ENCODE results near the gene LYZL4. TPM values are rescaled to one million over a fixed set of nuclear protein-coding genes. Genes with fewer than 3 reads are reported as not detected.

Gene LYZL4, protein sequence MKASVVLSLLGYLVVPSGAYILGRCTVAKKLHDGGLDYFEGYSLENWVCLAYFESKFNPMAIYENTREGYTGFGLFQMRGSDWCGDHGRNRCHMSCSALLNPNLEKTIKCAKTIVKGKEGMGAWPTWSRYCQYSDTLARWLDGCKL
- not detected for polyA plus RNA-seq (2013, experiment 1 of 2)
- polyA plus RNA-seq (2013, experiment 2 of 2): not detected

DNA sequence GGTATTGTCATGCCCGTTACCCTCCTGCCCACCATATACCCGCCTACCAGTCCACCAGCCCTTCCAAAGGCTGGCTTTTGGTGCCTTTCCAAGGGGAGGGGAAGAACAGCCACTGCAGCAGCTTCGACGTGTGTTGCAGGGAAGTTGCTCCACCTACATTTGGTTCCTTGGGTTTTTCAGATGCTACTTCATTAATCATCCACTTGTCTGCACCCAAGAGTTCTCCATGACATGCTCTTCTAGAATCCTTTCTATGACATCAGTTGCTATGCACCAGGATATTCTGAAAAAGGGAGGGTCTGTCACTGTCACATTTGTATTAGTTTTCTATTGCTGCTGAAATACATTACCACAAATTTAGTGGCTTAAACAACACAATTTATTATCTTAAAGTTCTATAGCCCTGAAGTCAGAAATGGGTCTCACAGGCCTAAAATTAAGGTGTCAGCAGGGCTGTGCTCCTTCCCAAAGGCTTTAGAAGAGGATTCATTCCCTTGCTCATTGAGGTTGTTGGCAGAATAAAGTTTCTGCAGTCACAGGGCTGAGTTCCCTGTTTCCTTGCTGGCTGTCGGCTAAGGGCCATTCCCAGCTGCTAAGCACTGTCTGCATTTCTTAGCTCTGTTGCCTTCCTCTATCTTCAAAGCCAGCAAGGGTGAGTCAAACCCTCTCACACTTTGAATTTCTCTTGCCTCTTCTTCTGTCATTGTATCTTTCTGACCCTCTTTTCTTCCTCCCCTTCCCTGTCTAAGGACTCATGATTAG is at the start of gene LYZL4:
LYZL4 (minus strand) TSS at position 241 of the 762 bp plus-strand sequence. CDS start 3,359 bp downstream, outside the sequence.
- Histone ChIP-seq H3K79me2 (ENCODE audit: control insufficient read depth, insufficient read depth, low read length) (no peaks in the 10 kb centered on the region), H3K36me3 (ENCODE audit: control insufficient read depth, insufficient read depth, low read length) (no peaks in the 10 kb centered on the region), H2AK5ac (ENCODE audit: low read length) (no peak within 1 kb of the TSS), H3K4me2 (ENCODE audit: low read length) (no peak within 1 kb of the TSS), H3K4ac (ENCODE audit: low read depth, low read length) (no peak within 1 kb of the TSS), H3K4me1 (ENCODE audit: control insufficient read depth, low read depth, low read length) (no peaks in the 10 kb centered on the region), H2BK15ac (replicated peaks; ENCODE audit: low read depth) (no peak within 1 kb of the TSS), H2BK120ac (ENCODE audit: low read depth, low read length) (no peak within 1 kb of the TSS), H3K27me3 (ENCODE audit: insufficient read depth, low read length, poor library complexity) (no peaks in the 10 kb centered on the region), H3K4me3 (ENCODE audit: low read length) (no peak within 1 kb of the TSS), H3K79me1 (ENCODE audit: low read length) (no peaks in the 10 kb centered on the region), H3K56ac (ENCODE audit: low read length) (no peak within 1 kb of the TSS), H4K8ac (ENCODE audit: low read depth, low read length) (no peak within 1 kb of the TSS), H3K9ac (ENCODE audit: low read length) (no peak within 1 kb of the TSS), H3K23ac (ENCODE audit: low read length) (no peak within 1 kb of the TSS), H4K5ac (ENCODE audit: low read length) (no peak within 1 kb of the TSS), H3K18ac (ENCODE audit: low read length) (no peak within 1 kb of the TSS), H2BK5ac (ENCODE audit: low read length) (no peak within 1 kb of the TSS), H3K27ac (ENCODE audit: low read depth, low read length) (no peak within 1 kb of the TSS)
- no CpG with 5 or more reads among the region's 5 CpGs for WGBS (ENCODE audit: extremely low coverage, insufficient coverage, low lambda C conversion rate)
- DNase-seq: no peak

DNA sequence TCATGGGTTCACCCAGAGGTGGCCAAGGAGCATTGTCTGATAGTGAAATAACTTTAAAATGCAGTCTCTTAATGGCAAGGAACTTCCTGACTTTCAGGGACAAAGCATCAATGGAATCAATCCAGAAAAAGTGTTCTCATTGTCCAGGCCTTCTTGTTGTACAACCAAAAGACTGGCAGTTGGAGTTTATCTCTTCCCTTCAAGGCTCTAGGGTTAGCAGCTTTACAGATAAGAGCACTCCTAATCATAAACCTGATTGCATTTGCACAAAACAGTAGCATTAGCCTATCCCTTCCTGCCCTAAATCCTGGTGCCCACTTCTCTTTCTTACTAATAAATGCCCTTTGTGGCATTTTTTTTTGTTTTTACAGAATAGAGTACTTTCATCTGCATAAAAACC is 48.7 kb upstream of the LYZL4 start:
- H3K23ac ChIP-seq (ENCODE audit: low read length): no peak overlapping the region
- H4K5ac ChIP-seq (ENCODE audit: low read length): no peak overlapping the region
- no peak overlapping the region for H2AK5ac ChIP-seq (ENCODE audit: low read length)
- no peak overlapping the region for H3K4ac ChIP-seq (ENCODE audit: low read depth, low read length)
- H2BK15ac ChIP-seq (replicated peaks; ENCODE audit: low read depth): no peak overlapping the region
- H3K27ac ChIP-seq (ENCODE audit: low read depth, low read length): no peak overlapping the region
- H3K4me2 ChIP-seq (ENCODE audit: low read length): no peak overlapping the region
- no peak overlapping the region for H3K56ac ChIP-seq (ENCODE audit: low read length)
- no peak overlapping the region for H3K4me3 ChIP-seq (ENCODE audit: low read length)
- no peaks in the 10 kb centered on the region for H3K27me3 ChIP-seq (ENCODE audit: insufficient read depth, low read length, poor library complexity)
- H2BK5ac ChIP-seq (ENCODE audit: low read length): no peak overlapping the region
- no peak overlapping the region for H3K9ac ChIP-seq (ENCODE audit: low read length)
- no peaks in the 10 kb centered on the region for H3K79me2 ChIP-seq (ENCODE audit: control insufficient read depth, insufficient read depth, low read length)
- H2BK120ac ChIP-seq (ENCODE audit: low read depth, low read length): no peak overlapping the region
- H3K4me1 ChIP-seq (ENCODE audit: control insufficient read depth, low read depth, low read length): no peaks in the 10 kb centered on the region
- H3K79me1 ChIP-seq (ENCODE audit: low read length): no peaks in the 10 kb centered on the region
- no peaks in the 10 kb centered on the region for H3K36me3 ChIP-seq (ENCODE audit: control insufficient read depth, insufficient read depth, low read length)
- DNase-seq: no peak
- no peak overlapping the region for H3K18ac ChIP-seq (ENCODE audit: low read length)
- no peak overlapping the region for H4K8ac ChIP-seq (ENCODE audit: low read depth, low read length)

DNA sequence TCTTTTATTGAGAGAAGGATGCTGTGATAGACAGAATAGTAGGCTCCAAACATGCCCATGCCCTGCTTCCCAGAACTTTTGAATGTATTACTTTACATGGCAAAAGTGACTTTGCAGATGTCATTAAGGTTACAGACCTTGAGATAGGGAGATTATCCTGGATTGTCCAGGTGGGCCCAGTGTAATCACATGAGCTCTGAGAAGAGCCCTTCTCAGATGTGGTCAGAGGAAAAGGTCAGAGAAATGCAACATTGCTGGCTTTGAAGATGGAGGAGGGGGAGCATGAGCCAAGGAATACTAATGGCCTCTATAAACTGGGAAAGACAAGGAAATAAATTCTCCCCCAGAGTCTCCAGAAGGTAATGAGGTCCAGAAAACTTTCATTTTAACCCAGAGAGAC is 45.8 kb upstream of the LYZL4 start:
- H3K79me2 ChIP-seq (ENCODE audit: control insufficient read depth, insufficient read depth, low read length): no peaks in the 10 kb centered on the region
- no peak overlapping the region for H4K8ac ChIP-seq (ENCODE audit: low read depth, low read length)
- no peak overlapping the region for H3K23ac ChIP-seq (ENCODE audit: low read length)
- H3K56ac ChIP-seq (ENCODE audit: low read length): no peak overlapping the region
- H3K79me1 ChIP-seq (ENCODE audit: low read length): no peaks in the 10 kb centered on the region
- no peak overlapping the region for H2BK15ac ChIP-seq (replicated peaks; ENCODE audit: low read depth)
- H3K4me1 ChIP-seq (ENCODE audit: control insufficient read depth, low read depth, low read length): no peaks in the 10 kb centered on the region
- no peak overlapping the region for H3K27ac ChIP-seq (ENCODE audit: low read depth, low read length)
- H3K9ac ChIP-seq (ENCODE audit: low read length): no peak overlapping the region
- H3K4ac ChIP-seq (ENCODE audit: low read depth, low read length): no peak overlapping the region
- no peak for DNase-seq
- no peak overlapping the region for H2AK5ac ChIP-seq (ENCODE audit: low read length)
- no peak overlapping the region for H4K5ac ChIP-seq (ENCODE audit: low read length)
- no peaks in the 10 kb centered on the region for H3K27me3 ChIP-seq (ENCODE audit: insufficient read depth, low read length, poor library complexity)
- no peak overlapping the region for H2BK120ac ChIP-seq (ENCODE audit: low read depth, low read length)
- no peaks in the 10 kb centered on the region for H3K36me3 ChIP-seq (ENCODE audit: control insufficient read depth, insufficient read depth, low read length)
- H3K4me2 ChIP-seq (ENCODE audit: low read length): no peak overlapping the region
- no peak overlapping the region for H3K18ac ChIP-seq (ENCODE audit: low read length)
- H2BK5ac ChIP-seq (ENCODE audit: low read length): no peak overlapping the region
- H3K4me3 ChIP-seq (ENCODE audit: low read length): no peak overlapping the region

DNA sequence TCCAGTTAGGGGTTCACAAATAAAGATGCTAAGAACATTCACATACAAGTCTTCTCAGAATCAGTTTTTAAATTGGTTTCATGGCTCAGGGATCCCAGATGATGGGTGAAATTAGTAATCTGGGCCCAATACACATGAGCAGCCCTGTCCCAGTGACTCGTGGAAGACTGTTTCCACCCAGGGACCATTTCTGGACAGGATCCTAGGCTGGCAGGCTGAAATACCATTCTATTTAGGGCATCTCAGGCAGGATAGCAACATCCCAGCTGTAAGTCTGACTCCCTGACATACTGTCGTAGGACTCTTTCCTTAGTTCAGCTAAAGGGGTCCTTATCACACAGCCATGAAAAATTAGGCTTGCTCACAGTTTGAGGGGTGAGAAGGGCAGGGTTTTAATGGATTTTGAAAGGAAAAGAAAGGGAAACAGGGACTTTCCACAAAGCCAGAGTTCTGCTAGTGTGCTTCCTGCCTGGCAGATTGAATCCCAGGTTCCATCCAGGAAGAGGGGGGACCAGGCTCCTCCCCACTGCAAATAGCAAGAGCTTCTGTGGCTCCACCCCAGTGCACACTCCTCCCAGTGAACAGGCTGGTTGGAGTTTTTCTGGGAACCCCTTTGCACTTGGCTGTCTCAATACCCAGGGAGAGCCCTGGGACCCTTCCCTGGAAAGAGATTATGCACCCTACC is 41.3 kb upstream of the LYZL4 start:
- Histone ChIP-seq H3K79me2 (ENCODE audit: control insufficient read depth, insufficient read depth, low read length) (no peaks in the 10 kb centered on the region), H3K9ac (ENCODE audit: low read length) (no peak overlapping the region), H2AK5ac (ENCODE audit: low read length) (no peak overlapping the region), H4K5ac (ENCODE audit: low read length) (no peak overlapping the region), H2BK15ac (replicated peaks; ENCODE audit: low read depth) (no peak overlapping the region), H3K18ac (ENCODE audit: low read length) (no peak overlapping the region), H3K4me3 (ENCODE audit: low read length) (no peak overlapping the region), H4K8ac (ENCODE audit: low read depth, low read length) (no peak overlapping the region), H3K56ac (ENCODE audit: low read length) (no peak overlapping the region), H3K23ac (ENCODE audit: low read length) (no peak overlapping the region), H3K27me3 (ENCODE audit: insufficient read depth, low read length, poor library complexity) (no peaks in the 10 kb centered on the region), H3K36me3 (ENCODE audit: control insufficient read depth, insufficient read depth, low read length) (no peaks in the 10 kb centered on the region), H3K27ac (ENCODE audit: low read depth, low read length) (no peak overlapping the region), H3K4me2 (ENCODE audit: low read length) (no peak overlapping the region), H2BK120ac (ENCODE audit: low read depth, low read length) (no peak overlapping the region), H3K4me1 (ENCODE audit: control insufficient read depth, low read depth, low read length) (peaks cover 8% of the 10 kb centered on the region), H2BK5ac (ENCODE audit: low read length) (no peak overlapping the region), H3K79me1 (ENCODE audit: low read length) (no peaks in the 10 kb centered on the region), H3K4ac (ENCODE audit: low read depth, low read length) (no peak overlapping the region)
- no CpG with 5 or more reads among the region's 2 CpGs for WGBS (ENCODE audit: extremely low coverage, insufficient coverage, low lambda C conversion rate)
- DNase-seq: no peak

DNA sequence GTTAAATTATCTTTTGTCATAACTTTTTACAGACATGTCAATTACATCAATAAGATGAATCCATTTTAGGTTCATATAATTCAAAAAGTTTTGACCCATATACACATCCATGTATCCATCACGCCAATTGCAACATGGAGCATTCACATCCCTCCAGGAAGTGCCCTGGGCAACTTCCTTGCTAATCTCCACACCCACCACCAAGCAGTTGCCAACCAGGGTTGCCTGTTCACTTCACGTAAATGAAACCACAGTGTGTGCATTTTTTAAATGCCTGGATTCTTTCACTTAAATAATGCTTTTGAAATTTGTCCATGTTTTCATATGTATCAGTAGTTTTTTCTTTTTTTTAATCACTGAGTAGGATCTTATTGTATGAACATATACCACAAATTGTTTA is 40.7 kb upstream of the LYZL4 start:
- no peak for DNase-seq
- WGBS (ENCODE audit: extremely low coverage, insufficient coverage, low lambda C conversion rate): no CpG with 5 or more reads among the region's 2 CpGs
- H3K18ac ChIP-seq (ENCODE audit: low read length): no peak overlapping the region

More for the DNA sequence above, 40.7 kb upstream of the LYZL4 start:
- Histone ChIP-seq H2AK5ac (ENCODE audit: low read length) (no peak overlapping the region), H2BK120ac (ENCODE audit: low read depth, low read length) (no peak overlapping the region), H3K36me3 (ENCODE audit: control insufficient read depth, insufficient read depth, low read length) (no peaks in the 10 kb centered on the region), H3K79me1 (ENCODE audit: low read length) (no peaks in the 10 kb centered on the region), H2BK15ac (replicated peaks; ENCODE audit: low read depth) (no peak overlapping the region), H4K5ac (ENCODE audit: low read length) (no peak overlapping the region), H3K4me3 (ENCODE audit: low read length) (no peak overlapping the region), H3K79me2 (ENCODE audit: control insufficient read depth, insufficient read depth, low read length) (no peaks in the 10 kb centered on the region), H3K23ac (ENCODE audit: low read length) (no peak overlapping the region), H3K27me3 (ENCODE audit: insufficient read depth, low read length, poor library complexity) (no peaks in the 10 kb centered on the region), H3K56ac (ENCODE audit: low read length) (no peak overlapping the region), H3K4me2 (ENCODE audit: low read length) (no peak overlapping the region), H3K4me1 (ENCODE audit: control insufficient read depth, low read depth, low read length) (peaks cover 10% of the 10 kb centered on the region), H4K8ac (ENCODE audit: low read depth, low read length) (no peak overlapping the region), H3K27ac (ENCODE audit: low read depth, low read length) (no peak overlapping the region), H3K4ac (ENCODE audit: low read depth, low read length) (no peak overlapping the region), H3K9ac (ENCODE audit: low read length) (no peak overlapping the region), H2BK5ac (ENCODE audit: low read length) (no peak overlapping the region)
